ENCODE results near the gene NDFIP1.

NDFIP1 gene

GRCh38 chr5:142118155-142118686 is 9.6 kb downstream of the NDFIP1 start:
- no peak for DNase-seq (ENCODE audit: low read depth in 2 of 2)

DNA sequence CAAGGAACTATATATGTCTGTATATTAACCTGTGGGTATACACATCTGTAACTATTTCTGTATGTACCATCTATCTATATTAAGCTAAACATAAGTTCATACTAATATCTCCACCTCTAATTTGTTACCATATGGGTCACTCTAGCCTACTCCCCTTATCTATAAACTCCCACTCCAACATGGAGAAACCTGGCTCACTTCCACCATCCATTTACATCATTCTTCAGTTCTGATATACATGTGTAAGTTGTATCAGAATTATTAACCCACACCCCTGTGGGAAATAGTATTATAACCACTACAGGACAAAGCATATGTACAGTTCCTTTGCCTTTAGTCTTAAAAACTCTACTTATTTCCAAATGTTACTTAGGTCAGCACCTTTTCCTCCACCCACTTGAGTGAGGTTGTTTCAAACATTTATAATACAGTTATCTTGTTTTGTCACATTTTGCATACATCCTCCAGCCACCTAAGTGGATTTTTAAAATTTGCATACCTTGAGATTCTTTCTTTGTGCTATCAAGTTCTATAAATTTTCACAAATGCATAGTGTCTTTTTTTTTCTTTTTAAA is 10.6 kb downstream of the NDFIP1 start:
- DNase-seq (ENCODE audit: low read depth in 2 of 2) = no peak

- DNase-seq (ENCODE audit: low read depth in 2 of 2) = no peak
Measured at GRCh38 chr5:142120247-142120935, 11.8 kb downstream of the NDFIP1 start.

DNA sequence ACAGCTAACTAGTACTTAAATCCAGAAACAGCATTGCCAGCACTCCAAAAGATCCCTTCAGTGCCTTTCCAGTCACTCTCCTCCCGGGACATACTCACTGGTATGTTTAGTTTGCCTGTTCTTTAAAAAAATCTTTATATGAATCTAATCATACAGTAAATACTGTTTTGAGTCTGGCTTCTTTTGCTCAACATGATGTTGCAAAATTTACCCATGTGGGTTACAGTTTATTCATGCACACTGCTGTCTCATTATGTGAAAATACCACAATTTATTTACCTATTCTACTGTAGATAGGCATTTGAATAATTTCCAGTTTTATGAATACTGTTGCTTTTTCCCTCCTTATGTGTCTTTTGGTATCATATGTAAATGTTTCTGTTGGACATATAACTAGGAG is 13.5 kb downstream of the NDFIP1 start:
- no peak for DNase-seq (ENCODE audit: low read depth in 2 of 2)

DNA sequence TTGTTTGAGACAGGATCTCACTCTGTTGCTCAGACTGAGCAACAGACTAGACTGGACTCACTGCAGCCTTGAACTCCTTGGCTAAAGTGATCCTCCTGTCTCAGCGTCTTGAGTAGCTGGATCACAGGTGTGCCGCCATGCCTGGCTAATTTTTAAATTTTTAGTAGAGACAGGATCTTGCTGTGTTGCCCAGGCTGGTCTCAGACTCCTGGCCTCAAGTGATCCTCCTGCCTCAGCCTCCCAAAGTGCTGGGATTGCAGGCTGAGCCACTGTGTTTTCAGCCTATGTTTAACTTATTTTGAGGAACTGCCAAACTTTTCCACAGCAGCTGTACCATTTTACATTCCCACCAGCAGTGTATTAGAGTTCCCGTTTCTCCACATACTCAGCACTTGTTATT is 16.8 kb downstream of the NDFIP1 start:
- no peak for DNase-seq (ENCODE audit: low read depth in 2 of 2)

DNA sequence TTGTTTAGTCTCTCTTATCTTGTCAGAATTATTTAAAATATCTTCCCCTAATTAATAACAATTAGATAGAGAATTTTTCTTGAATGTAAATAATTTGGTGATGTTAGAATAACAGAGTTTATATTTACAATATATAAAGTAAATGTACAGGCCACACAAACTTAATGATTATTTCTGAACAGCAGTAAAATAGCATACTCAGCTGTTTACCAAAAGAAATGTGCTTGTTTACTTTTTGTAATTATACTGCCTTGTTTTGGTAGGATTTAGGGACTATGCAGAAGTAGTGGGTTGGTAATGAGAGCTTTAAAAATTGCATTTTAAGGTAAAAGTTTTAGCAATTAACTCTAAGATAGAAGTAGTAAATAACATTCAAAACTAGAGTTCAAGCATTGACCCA is 17.4 kb downstream of the NDFIP1 start:
- DNase-seq (ENCODE audit: low read depth in 2 of 2) = no peak

GRCh38 chr5:142128675-142129208 is 20.2 kb downstream of the NDFIP1 start:
- no peak for DNase-seq (ENCODE audit: low read depth in 2 of 2)

GRCh38 chr5:142129446-142130066 is 21.0 kb downstream of the NDFIP1 start:
- DNase-seq (ENCODE audit: low read depth in 2 of 2) = no peak

DNA sequence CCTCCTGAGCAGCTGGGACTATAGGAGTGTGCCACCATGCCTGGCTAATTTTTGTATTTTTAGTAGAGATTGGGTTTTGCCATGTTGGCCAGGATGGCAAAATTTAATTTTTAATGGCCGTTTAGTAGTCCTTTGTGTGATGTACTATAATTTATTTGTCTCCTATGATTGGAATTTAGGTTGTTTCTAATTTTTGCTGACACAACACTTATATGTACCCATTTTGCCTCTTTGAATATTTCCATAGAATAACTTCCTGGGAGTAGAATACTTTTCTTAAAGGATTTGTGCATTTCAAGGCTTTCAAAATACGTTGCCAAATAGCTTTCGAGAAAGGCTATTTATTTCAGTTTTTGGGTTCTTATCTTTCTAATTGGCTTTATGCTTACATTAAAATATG is 22.8 kb downstream of the NDFIP1 start:
- DNase-seq (ENCODE audit: low read depth in 2 of 2) = no peak

GRCh38 chr5:142132916-142133315 is 24.3 kb downstream of the NDFIP1 start:
- no peak for DNase-seq (ENCODE audit: low read depth in 2 of 2)

DNA sequence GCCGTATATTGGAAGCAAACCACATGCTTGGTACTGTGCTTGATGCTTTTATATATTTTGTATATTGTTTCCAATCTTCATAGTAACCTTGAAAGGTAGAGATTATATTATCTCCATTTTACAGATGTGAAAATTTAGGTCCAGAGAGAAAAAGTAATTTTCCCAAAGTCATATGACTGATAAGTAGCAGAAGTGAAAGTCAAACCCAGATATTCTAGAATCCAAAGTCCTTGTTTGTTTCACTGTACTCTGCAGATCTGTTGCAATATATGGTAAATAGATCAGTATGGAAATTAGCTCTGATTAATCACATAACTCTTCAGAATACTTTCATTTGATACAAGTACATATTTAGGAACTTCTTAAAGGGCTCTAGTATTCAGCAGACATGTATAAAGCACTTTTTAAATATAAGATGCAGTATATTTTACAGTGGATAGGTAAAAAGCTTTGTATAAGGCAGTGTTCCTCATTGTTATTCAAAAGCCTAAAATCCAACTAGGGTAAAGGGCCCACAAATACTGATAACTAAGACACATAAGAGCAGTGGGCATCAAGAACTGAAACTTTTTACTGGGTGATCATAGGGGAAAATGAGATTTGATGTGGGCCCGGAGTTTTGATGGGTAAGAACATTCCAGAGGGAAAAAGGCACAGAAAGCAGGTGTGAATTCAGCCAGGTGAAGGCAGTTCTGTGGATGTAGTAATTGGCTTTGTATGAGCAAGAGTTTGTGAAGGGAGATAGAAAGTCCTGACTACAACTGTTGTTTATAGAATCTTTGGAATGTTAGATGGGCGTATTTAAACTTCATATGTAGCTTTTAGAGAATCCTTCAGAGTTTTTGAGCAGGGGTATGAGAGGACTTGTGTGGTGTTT is 25.0 kb downstream of the NDFIP1 start:
- no peak for DNase-seq (ENCODE audit: low read depth in 2 of 2)

GRCh38 chr5:142134331-142135010 is 25.9 kb downstream of the NDFIP1 start:
- no peak for DNase-seq (ENCODE audit: low read depth in 2 of 2)

GRCh38 chr5:142141463-142141862 is 32.9 kb downstream of the NDFIP1 start:
- no peak for DNase-seq (ENCODE audit: low read depth in 2 of 2)

DNA sequence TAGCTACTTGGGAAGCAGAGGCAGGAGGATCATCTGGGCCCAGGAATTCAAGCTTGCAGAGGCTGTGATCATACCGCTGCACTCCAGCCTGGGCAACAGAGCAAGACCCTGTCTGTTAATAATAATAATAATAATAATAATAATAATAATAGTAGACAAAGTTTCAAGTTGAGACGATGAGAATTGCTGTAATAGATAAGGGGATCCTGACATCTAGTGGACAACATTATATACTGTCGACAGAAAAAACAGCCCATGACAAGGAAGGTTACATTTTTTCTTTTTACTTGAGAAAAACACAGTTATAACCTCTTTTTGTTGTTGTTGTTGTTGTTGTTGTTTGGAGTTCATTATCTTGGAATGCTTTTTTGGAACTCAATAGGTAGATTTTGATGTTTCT is 35.3 kb downstream of the NDFIP1 start:
- DNase-seq (ENCODE audit: low read depth in 2 of 2) = no peak

GRCh38 chr5:142145106-142145900 is 36.7 kb downstream of the NDFIP1 start:
- DNase-seq (ENCODE audit: low read depth in 2 of 2) = peak; percentile 17 to 46

DNA sequence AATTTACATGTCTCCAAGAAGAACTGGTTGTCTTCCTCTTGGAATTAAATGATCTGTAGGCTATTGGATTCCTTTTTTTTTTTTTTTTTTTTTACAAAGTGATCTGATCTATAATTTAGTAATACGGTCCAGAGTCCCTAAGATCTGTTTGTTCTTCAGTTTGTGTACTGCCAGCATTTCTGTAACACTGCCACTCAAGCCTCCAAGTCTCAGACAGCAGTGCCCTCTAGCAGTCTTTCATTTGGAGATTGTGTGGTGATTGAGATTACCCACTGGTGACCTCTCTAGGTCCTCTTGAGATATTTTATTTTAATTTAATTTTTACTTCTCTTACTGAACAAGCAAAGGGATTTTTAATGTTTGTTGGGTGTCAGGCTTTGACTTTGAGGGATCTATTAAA is 40.8 kb downstream of the NDFIP1 start:
- DNase-seq (ENCODE audit: low read depth in 2 of 2) = no peak

- no peak for DNase-seq (ENCODE audit: low read depth in 2 of 2)
Measured at GRCh38 chr5:142150431-142150830, 41.9 kb downstream of the NDFIP1 start.

DNA sequence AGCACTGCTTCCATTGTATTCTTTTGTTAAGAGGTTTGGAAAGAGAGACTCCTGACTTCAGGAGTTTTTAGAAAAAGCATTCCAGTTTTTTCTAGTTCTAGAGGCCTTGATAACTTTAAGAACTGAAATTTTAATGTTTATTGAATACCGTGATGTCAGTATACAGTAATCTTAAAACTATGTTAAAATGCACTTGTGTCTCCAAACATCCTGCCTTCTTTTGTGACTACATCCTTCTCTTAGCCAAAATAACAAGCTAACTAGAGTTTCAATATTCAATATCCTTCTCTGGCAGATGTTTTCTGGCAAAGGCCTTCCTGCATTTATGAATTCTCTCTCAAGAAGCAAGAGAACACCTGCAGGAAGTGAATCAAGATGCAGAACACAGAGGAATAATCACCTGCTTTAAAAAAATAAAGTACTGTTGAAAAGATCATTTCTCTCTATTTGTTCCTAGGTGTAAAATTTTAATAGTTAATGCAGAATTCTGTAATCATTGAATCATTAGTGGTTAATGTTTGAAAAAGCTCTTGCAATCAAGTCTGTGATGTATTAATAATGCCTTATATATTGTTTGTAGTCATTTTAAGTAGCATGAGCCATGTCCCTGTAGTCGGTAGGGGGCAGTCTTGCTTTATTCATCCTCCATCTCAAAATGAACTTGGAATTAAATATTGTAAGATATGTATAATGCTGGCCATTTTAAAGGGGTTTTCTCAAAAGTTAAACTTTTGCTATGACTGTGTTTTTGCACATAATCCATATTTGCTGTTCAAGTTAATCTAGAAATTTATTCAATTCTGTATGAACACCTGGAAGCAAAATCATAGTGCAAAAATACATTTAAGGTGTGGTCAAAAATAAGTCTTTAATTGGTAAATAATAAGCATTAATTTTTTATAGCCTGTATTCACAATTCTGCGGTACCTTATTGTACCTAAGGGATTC is 43.1 kb downstream of the NDFIP1 start:
- peak; percentile 12 to 50 for DNase-seq (ENCODE audit: low read depth in 2 of 2)

DNA sequence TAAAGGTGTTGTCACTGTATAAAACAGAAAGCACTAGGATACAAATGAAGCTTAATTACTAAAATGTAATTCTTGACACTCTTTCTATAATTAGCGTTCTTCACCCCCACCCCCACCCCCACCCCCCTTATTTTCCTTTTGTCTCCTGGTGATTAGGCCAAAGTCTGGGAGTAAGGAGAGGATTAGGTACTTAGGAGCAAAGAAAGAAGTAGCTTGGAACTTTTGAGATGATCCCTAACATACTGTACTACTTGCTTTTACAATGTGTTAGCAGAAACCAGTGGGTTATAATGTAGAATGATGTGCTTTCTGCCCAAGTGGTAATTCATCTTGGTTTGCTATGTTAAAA is 43.8 kb downstream of the NDFIP1 start:
- DNase-seq (ENCODE audit: low read depth in 2 of 2) = no peak
